Right atrium auricular region (tissue), 2 donors: Measurements from ENCODE around the gene RNASEH2C. TPM values are rescaled to one million over a fixed set of nuclear protein-coding genes. Genes with fewer than 3 reads are reported as not detected.
"Not testable (repeated sequence)": the region's sequence is repeated elsewhere in the genome, so short reads cannot be mapped to it uniquely, and the experiment has no call there.

ENCODE experiments used
- DNase-seq: peaks from one replicate; pipeline ENCODE4 v3.0.0-alpha.2; 2019; ENCODE audit warnings: low spot score
- H3K27ac ChIP-seq, 2 donors: fragments of 200-600 bp; sonication (generic); 1 replicate in 1 of 2; 2 replicates in 1 of 2; pipeline ENCODE4 v1.5.1; 2016 to 2019
- H3K27me3 ChIP-seq, 2 donors: fragments of 200-600 bp; sonication (generic); one replicate each; pipeline versions ENCODE4 v1.5.1 to v1.6.0; 2017 to 2019
- H3K36me3 ChIP-seq: fragments of 200-600 bp; sonication (generic); one replicate; pipeline ENCODE4 v1.5.1; 2016
- H3K4me1 ChIP-seq, 2 donors: fragments of 200-600 bp; sonication (generic); one replicate each; pipeline versions ENCODE4 v1.5.1 to v1.6.0; 2017 to 2019
- H3K4me3 ChIP-seq, 2 donors: fragments of 200-600 bp; sonication (generic); 1 replicate in 1 of 2; 2 replicates in 1 of 2; pipeline ENCODE4 v1.5.1; 2017 to 2019; ENCODE audit warnings: mild to moderate bottlenecking in 1 of 2, moderate library complexity in 1 of 2
- H3K9me3 ChIP-seq, 2 donors: fragments of 200-600 bp; sonication (generic); one replicate each; pipeline ENCODE4 v1.5.1; 2019
- total RNA-seq, 2 donors: library from RNA; depleted of rRNA; stranded (reverse); fragments of >200 nt; gene quantifications; one replicate each; pipeline ENCODE4 v1.1.0, GENCODE V29; 2016
- TF ChIP-seq, protein P1 (sequence below), 2 donors: fragments of 200-600 bp; sonication (generic); IDR thresholded peaks; one replicate each; pipeline ENCODE4 v1.5.1; 2019; ENCODE audit warnings: antibody characterized with exemption in 2 of 2

RNASEH2C gene
- total RNA-seq, 2 donors from 2014 or later: 105 to 194 TPM

DNA sequence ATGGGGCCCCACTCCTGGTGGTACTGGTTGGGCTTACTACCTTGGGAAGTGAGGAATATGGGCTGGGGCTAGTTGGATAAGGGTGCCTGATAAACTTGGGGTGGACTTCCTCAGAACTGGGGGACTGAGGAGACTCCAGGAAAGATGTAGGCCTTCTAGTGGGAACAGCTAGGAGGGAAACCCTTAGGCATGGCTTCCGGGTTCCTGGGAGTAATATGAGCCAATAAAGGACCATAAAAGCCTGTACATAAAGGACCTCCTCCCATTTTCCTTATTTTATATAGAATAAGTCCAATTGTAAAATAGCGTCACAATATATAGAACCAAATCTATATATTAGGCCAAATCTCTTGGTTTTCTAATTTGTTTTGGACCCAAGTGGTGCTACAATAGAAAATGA, 18.4 kb upstream of the RNASEH2C start:
- TF ChIP-seq, protein P1, sequence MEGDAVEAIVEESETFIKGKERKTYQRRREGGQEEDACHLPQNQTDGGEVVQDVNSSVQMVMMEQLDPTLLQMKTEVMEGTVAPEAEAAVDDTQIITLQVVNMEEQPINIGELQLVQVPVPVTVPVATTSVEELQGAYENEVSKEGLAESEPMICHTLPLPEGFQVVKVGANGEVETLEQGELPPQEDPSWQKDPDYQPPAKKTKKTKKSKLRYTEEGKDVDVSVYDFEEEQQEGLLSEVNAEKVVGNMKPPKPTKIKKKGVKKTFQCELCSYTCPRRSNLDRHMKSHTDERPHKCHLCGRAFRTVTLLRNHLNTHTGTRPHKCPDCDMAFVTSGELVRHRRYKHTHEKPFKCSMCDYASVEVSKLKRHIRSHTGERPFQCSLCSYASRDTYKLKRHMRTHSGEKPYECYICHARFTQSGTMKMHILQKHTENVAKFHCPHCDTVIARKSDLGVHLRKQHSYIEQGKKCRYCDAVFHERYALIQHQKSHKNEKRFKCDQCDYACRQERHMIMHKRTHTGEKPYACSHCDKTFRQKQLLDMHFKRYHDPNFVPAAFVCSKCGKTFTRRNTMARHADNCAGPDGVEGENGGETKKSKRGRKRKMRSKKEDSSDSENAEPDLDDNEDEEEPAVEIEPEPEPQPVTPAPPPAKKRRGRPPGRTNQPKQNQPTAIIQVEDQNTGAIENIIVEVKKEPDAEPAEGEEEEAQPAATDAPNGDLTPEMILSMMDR (IDR thresholded peaks at IDR 0.05): no peak
- no peaks in the 10 kb centered on the region for H3K4me1 ChIP-seq
- no peaks in the 10 kb centered on the region for H3K9me3 ChIP-seq
- no peak overlapping the region for H3K27ac ChIP-seq
- H3K4me3 ChIP-seq: no peak overlapping the region
- H3K36me3 ChIP-seq: no peaks in the 10 kb centered on the region
- DNase-seq: no peak
- no peaks in the 10 kb centered on the region for H3K27me3 ChIP-seq

DNA sequence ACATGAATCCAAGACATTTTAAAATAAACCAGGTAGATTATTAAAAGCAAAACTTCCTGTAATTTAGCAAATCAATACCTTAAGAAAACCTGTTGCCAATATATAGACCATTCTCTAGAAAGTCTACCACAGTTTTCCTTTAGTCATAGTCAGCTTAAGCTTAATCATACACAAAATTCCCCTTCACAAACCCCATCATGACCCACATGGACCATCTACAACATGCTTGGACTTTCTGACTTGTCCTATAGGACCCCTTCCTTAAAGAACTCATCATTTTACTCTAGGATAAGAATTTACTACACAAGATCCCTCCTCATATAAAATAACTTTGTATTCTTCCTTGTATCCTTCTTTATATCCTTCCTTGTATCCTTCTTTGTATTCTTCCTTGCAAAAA, 16.2 kb upstream of the RNASEH2C start:
- H3K4me3 ChIP-seq: no peak overlapping the region
- TF ChIP-seq, protein P1 (IDR thresholded peaks at IDR 0.05): no peak
- H3K4me1 ChIP-seq: no peaks in the 10 kb centered on the region
- H3K36me3 ChIP-seq: no peaks in the 10 kb centered on the region
- H3K27me3 ChIP-seq: no peaks in the 10 kb centered on the region
- DNase-seq: no peak
- no peak overlapping the region for H3K27ac ChIP-seq
- no peaks in the 10 kb centered on the region for H3K9me3 ChIP-seq

DNA sequence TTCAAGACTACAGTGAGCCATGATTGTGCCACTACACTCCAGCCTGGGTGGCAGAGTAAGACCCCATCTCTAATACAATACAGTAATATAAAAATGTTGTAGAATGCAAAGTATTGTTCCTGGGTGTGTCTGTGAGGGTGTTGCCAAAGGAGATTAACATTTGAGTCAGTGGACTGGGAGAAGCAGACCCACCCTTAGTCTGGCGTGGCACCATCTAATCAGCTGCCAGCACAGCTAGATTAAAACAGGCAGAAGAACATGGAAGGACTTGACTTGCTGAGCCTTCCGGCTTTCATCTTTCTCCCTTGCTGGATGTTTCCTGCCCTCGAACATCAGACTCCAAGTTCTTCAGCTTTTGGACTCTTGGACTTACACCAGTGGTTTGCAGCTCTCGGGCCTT, 14.5 kb upstream of the RNASEH2C start:
- DNase-seq, H3K9me3 ChIP-seq, H3K27ac ChIP-seq, H3K27me3 ChIP-seq, H3K4me3 ChIP-seq, H3K4me1 ChIP-seq, H3K36me3 ChIP-seq: not testable (repeated sequence)

DNA sequence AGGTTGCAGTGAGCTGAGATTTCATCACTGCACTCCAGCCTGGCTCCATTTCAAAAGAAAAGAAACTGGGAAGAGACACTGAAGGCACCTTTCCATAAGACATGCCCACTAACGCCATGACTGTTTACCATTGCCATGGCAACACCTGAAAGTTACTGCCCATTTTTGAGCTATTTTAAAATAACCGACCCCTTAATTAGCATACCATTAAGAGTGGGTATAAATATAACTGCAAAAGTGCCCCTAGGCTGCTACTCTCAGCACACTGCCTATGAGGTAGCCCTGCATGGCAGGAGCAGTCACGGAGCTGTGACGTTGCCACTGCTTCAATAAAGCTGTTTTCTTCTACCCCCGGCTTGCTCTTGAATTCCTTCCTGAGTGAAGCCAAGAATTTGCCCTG, 9.9 kb upstream of the RNASEH2C start:
- no peak for DNase-seq
- Histone ChIP-seq H3K4me1 (no peaks in the 10 kb centered on the region), H3K27me3 (no peaks in the 10 kb centered on the region), H3K27ac (no peak overlapping the region), H3K9me3 (no peaks in the 10 kb centered on the region), H3K4me3 (no peak overlapping the region), H3K36me3 (no peaks in the 10 kb centered on the region)
- TF ChIP-seq, protein P1 (IDR thresholded peaks at IDR 0.05): no peak

DNA sequence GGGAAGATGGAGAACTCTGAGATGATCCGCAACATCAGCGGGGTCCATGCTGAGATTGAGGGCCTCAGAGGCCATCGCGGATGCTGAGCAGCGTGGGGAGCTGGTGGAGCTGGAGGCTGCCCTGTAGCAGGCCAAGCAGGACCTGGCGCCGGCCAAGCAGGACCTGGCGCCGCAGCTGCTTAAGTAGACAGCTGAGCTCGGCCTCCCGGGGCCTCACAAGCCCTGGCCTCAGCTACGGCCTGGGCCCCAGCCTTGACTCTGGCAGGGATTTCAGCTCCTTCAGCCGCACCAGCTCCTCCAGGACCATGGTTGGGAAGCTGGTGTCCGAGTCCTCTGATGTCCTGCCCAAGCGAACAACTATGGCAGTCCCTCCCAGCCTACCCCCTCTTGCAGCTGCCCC, 7.3 kb upstream of the RNASEH2C start:
- Histone ChIP-seq H3K4me1 (no peaks in the 10 kb centered on the region), H3K36me3 (no peaks in the 10 kb centered on the region), H3K27ac (no peak overlapping the region), H3K27me3 (no peaks in the 10 kb centered on the region), H3K9me3 (no peaks in the 10 kb centered on the region), H3K4me3 (no peak overlapping the region)
- DNase-seq: no peak
- TF ChIP-seq, protein P1 (IDR thresholded peaks at IDR 0.05): no peak

DNA sequence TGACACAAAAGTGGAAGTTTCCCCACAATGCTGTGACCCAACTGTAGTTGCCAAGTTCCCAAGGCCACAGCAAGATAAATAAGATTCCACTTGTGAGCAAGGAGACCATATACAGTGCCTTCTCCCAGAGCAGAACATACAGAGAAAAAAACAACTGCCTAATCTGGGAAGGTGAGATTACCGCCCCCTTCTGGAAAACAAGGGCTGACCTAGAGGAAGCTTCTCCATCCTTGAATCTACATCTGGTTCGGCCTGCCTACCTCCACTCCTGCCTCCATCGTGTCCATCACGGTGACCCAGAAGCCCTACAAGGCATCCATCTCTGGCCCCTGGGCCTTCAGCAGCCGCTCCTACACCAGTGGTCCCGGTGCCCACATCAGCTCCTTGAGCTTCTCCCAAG, 6.1 kb upstream of the RNASEH2C start:
- TF ChIP-seq, protein P1 (IDR thresholded peaks at IDR 0.05): no peak
- DNase-seq: no peak
- H3K4me3 ChIP-seq: no peak overlapping the region
- H3K36me3 ChIP-seq: no peaks in the 10 kb centered on the region
- no peaks in the 10 kb centered on the region for H3K4me1 ChIP-seq
- H3K9me3 ChIP-seq: no peaks in the 10 kb centered on the region
- H3K27me3 ChIP-seq: no peaks in the 10 kb centered on the region
- no peak overlapping the region for H3K27ac ChIP-seq
